Stimulated activated effector memory CD8-positive, alpha-beta T cell treated with anti-CD3 and anti-CD28 coated beads, Interleukin-12 subunit alpha, Interleukin-12 subunit beta, amount 100 ng/mL, for 72 hours (primary cell): ENCODE measurements around the gene SYTL2.
"Not testable (repeated sequence)": the region's sequence is repeated elsewhere in the genome, so short reads cannot be mapped to it uniquely, and the experiment has no call there.

Experiments used
- ATAC-seq: fragments of 150-1000 bp; cut with Tn5 transposase; 2 replicates; pipeline ENCODE4 v1.10.0; 2021
- DNase-seq, 2 donors: peaks; one replicate each; pipeline ENCODE4 v3.0.0; 2021 to 2022; ENCODE audit warnings: low spot score in 2 of 2
- H3K27ac Mint-ChIP-seq: one replicate; pipeline ENCODE4 v1.8.0; 2022; ENCODE audit warnings: mild to moderate bottlenecking, mixed read lengths
- H3K36me3 Mint-ChIP-seq: one replicate; pipeline ENCODE4 v1.8.0; 2022; ENCODE audit warnings: mild to moderate bottlenecking, mixed read lengths
- H3K4me1 Mint-ChIP-seq: one replicate; pipeline ENCODE4 v1.8.0; 2022; ENCODE audit warnings: mixed read lengths
- H3K4me3 Mint-ChIP-seq: one replicate; pipeline ENCODE4 v1.8.0; 2022; ENCODE audit warnings: mild to moderate bottlenecking, mixed read lengths
- H3K9me3 Mint-ChIP-seq: one replicate; pipeline ENCODE4 v1.8.0; 2022; ENCODE audit warnings: mixed read lengths

SYTL2 gene

DNA sequence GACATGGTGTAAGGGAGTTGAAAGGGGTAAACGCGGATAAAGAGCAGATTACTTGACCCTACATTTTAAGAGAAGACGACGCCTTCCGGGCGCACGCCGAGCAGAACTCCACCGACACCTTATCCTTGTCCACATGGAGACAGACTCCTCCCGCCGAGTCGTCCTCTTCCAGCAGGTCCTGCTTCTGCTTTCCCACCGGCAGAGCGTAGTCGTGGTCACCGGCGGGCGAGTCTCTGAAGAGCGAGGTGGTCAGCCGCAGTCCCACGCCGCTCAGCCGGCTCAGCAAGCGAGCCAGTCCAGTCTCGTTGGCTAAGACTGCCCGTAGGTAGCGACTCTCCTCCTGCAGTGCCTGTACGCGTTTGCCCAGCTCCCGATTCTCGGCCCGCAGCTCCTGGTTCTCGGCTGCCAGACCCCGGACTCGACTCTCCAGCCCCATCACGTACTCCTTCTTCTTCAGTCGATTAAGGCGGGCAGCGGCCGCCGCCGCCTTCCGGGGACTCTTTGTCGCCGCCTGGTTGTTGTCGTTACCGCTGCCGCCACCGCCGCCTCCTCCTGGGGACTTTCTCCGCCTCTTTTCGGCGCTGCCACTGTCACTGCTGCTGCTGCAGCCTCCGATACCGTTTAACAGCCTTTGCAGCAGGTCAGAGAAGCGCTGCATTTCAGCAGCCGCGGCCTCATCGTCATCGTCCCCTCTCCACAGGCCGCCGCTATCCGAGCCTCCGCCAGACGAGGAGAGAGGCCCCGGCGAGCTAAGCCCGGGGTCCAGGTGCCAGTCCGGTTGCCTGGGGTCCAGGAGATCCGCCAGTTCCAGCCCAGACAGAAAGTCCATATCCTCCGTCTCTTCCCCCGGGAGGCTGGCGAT lies 147.0 kb downstream of the SYTL2 start:
- Mint-ChIP-seq H3K9me3 (no peaks in the 10 kb centered on the region), H3K4me1 (peaks cover 34% of the 10 kb centered on the region), H3K36me3 (peaks cover 66% of the 10 kb centered on the region), H3K27ac (peak overlapping the region; percentile 99), H3K4me3 (peak overlapping the region; percentile 100)
- DNase-seq (peak; percentile 76 to 91), ATAC-seq (peak; percentile 84)

DNA sequence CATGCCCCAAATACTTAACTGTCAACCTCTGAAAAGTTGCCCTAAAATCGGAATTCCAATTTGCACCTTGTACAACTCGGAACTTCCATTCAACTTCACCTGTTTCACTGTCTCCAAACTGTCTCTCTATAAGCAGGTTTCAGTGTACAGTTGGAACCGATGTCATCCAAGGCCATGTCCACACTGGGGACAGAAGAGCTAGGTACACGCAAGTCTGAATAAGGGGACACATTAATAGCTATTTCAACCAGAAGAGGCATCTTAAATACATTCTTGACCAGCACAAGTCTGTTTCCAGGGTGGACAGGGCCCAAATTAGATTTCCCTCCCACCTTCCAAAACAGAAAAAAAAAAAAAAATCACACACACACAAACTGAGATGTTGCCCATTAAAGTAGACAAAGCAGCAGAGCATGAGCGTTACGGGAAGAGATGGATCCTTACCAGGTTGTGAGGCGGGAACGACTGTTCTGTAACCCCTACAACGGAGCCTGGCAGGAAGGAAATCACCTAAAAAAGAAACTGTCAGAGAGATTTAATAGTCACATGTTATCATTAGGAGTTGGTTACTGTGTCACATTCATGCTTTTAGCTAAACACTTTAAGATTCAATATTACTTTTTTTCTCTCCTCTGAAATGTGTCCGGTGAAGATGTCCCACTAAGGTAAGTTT lies 147.7 kb downstream of the SYTL2 start:
- Mint-ChIP-seq H3K4me1 (peaks cover 34% of the 10 kb centered on the region), H3K9me3 (no peaks in the 10 kb centered on the region), H3K36me3 (peaks cover 74% of the 10 kb centered on the region), H3K27ac (peak overlapping the region; percentile 99), H3K4me3 (peak overlapping the region; percentile 100)
- no peak for DNase-seq
- no peak for ATAC-seq

DNA sequence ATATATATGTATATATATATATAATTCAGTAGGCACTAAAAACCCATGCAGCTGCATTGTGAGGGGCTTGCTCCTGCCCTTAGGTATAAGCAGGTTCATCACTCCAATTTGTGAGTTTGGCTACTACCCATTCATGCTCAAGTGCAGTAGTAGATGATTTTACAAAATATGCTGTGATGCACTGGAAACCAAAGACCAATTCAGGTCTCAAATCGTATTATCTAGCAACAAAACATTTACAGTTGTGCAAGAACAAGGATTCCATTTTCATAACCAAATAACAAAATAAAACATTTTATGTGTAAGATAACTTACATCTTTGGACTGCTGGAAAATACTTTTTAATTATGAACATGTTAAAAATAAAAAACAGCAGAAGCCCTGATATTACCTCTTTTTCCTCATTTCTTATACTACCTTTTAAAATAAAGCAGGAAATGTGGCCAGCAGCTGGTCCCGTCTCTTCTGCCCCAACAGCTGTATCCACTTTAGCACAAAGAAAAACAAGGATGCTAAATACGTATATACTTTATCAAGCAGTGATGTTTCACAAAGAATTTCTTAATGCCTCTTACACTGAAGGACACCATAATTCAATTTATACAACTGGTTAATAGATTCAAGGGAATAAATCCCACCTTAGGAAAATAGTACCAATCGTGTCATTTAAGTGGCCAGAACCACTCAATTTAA lies 148.8 kb downstream of the SYTL2 start:
- H3K4me3 Mint-ChIP-seq: peak overlapping the region; percentile 100
- H3K36me3 Mint-ChIP-seq: peaks cover 85% of the 10 kb centered on the region
- no peak for ATAC-seq
- DNase-seq: no peak
- peaks cover 34% of the 10 kb centered on the region for H3K4me1 Mint-ChIP-seq
- no peaks in the 10 kb centered on the region for H3K9me3 Mint-ChIP-seq
- no peak overlapping the region for H3K27ac Mint-ChIP-seq

GRCh38 chr11:85658180-85658579 lies 152.8 kb downstream of the SYTL2 start:
- Mint-ChIP-seq H3K9me3 (no peaks in the 10 kb centered on the region), H3K4me1 (peaks cover 33% of the 10 kb centered on the region)

DNA sequence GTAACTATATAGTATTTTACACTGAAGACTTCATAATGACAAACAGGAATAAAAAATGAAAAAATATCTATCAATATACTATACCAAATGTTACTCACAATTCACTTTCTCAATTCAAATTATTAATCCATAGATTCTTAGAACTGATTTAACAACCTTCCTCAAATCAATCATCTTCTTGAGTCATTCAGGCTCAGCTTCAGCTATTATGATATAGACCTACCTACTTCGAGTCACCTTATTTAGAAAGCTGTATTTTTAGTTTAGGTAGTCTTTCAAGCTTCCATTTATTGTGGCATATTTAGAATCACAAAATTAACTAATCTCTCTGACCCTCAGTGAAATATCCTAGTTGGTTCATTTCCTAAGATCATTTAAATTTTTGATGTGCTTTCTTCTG lies 154.2 kb downstream of the SYTL2 start:
- DNase-seq (no peak), ATAC-seq (peak; percentile 77)
- Mint-ChIP-seq H3K36me3 (peaks cover 98% of the 10 kb centered on the region), H3K4me3 (no peak overlapping the region), H3K9me3 (no peaks in the 10 kb centered on the region), H3K4me1 (peaks cover 33% of the 10 kb centered on the region), H3K27ac (peak overlapping the region; percentile 54)

More at GRCh38 chr11:85658180-85658579, 152.8 kb downstream of the SYTL2 start:
- Mint-ChIP-seq H3K36me3 (peaks cover 100% of the 10 kb centered on the region), H3K4me3 (no peak overlapping the region), H3K27ac (no peak overlapping the region)
- no peak for DNase-seq
- no peak for ATAC-seq

DNA sequence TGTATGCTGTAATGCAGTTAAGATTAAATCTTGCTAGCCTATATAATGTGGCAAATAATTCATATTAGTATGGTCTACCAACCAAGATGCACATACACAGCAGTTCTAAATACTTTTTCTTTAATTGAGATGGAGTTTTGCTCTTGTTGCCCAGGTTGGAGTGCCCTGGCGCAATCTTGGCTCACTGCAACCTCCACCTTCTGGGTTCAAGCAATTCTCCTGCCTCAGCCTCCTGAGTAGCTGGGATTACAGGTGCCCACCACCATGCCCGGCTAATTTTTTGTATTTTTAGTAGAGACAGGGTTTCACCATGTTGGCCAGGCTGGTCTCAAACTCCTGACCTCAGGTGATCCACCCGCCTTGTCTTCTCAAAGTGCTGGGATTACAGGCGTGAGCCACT lies 156.6 kb downstream of the SYTL2 start:
- H3K9me3 Mint-ChIP-seq, H3K4me3 Mint-ChIP-seq, DNase-seq, H3K27ac Mint-ChIP-seq, ATAC-seq: not testable (repeated sequence)
- H3K4me1 Mint-ChIP-seq: peaks cover 19% of the 10 kb centered on the region
- peaks cover 97% of the 10 kb centered on the region for H3K36me3 Mint-ChIP-seq

DNA sequence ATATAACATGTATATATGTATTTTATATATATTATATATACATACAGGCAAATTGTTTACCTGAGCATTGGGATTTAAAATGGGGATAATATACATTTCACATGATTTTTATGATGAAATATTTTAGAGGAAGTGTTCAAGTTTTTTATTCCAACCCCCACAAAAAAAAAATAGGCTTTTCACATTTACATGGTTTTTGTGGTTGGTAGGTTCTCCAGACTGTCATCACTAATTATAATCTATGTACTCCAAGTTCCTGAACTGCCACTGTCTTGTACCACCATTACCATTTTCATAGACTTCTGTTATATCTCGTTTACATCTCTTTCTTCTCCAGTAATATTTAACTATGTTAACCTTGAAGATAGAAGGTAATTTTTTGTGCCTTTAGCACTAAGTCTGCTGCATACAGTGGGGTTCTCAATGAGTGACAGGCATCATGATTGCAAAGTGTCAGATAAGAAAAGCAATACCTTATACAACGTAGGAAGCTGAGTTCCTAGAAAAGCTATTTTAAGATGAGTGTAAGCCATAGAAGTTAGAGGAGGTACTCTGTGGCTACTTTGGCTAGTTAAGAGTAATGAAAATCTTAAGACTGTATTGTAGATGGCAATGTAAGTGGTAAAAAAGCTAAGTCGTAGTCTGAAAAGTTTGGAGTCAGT lies 158.0 kb downstream of the SYTL2 start:
- no peaks in the 10 kb centered on the region for H3K9me3 Mint-ChIP-seq
- peaks cover 20% of the 10 kb centered on the region for H3K4me1 Mint-ChIP-seq
- H3K36me3 Mint-ChIP-seq: peaks cover 86% of the 10 kb centered on the region
- DNase-seq: no peak
- no peak overlapping the region for H3K4me3 Mint-ChIP-seq
- ATAC-seq: no peak
- H3K27ac Mint-ChIP-seq: no peak overlapping the region

GRCh38 chr11:85651118-85651517 lies 159.8 kb downstream of the SYTL2 start:
- Mint-ChIP-seq H3K4me3 (no peak overlapping the region), H3K36me3 (peaks cover 72% of the 10 kb centered on the region), H3K4me1 (peaks cover 25% of the 10 kb centered on the region), H3K9me3 (no peaks in the 10 kb centered on the region), H3K27ac (no peak overlapping the region)
- no peak for DNase-seq
- no peak for ATAC-seq

- DNase-seq (peak; percentile 82 to 93), ATAC-seq (peak; percentile 99)
- H3K27ac Mint-ChIP-seq: peak within 1 kb of the TSS; percentile 97
- no peaks in the 10 kb centered on the region for H3K9me3 Mint-ChIP-seq
- peaks cover 12% of the 10 kb centered on the region for H3K4me1 Mint-ChIP-seq
- peaks cover 38% of the 10 kb centered on the region for H3K36me3 Mint-ChIP-seq
- peak within 1 kb of the TSS; percentile 90 for H3K4me3 Mint-ChIP-seq
Observed at GRCh38 chr11:85647604-85648299, 163.2 kb downstream of the SYTL2 start, which contains the start of gene TMEM126A. TMEM126A (plus strand) TSS chr11:85647967; CDS start chr11:85650256, 2,289 bp downstream.

GRCh38 chr11:85647078-85647477 lies 163.9 kb downstream of the SYTL2 start:
- peaks cover 12% of the 10 kb centered on the region for H3K4me1 Mint-ChIP-seq
- H3K9me3 Mint-ChIP-seq: no peaks in the 10 kb centered on the region
- no peak for ATAC-seq
- peaks cover 32% of the 10 kb centered on the region for H3K36me3 Mint-ChIP-seq
- peak overlapping the region; percentile 97 for H3K27ac Mint-ChIP-seq
- H3K4me3 Mint-ChIP-seq: peak overlapping the region; percentile 90
- DNase-seq: no peak
